HCT116 (cell line): ENCODE measurements around the gene HEPN1. TPM values are rescaled to one million over a fixed set of nuclear protein-coding genes. Genes with fewer than 3 reads are reported as not detected.

Experiments used
- ATAC-seq: fragments of 200-7000 bp; cut with Tn5 transposase; 2 replicates; pipeline ENCODE4 v1.9.1; 2020; ENCODE audit warnings: mild to moderate bottlenecking, moderate library complexity
- BruUV-seq: library from RNA; stranded (reverse); fragments of 400-500 nt; replicated peaks from 2 replicates; lab custom pipeline; 2021; lab: Mats Ljungman, UMichigan
- CTCF ChIA-PET: fragments of 300-600 bp; sonication (Branson Sonifier 250); formaldehyde crosslinking; loops from one replicate; lab custom pipeline; 2021; ENCODE audit warnings: antibody characterized with exemption; lab: Charles Lee
- POLR2A ChIA-PET: fragments of 300-600, 350-600 bp; sonication (Branson Sonifier 250); formaldehyde crosslinking; loops from one replicate; lab custom pipeline; 2021; ENCODE audit warnings: antibody characterized with exemption; lab: Charles Lee
- RAD21 ChIA-PET, 2 experiments: fragments of 300-600 bp; sonication (Branson Sonifier 250); formaldehyde crosslinking; loops; one replicate each; lab custom pipeline; 2023; ENCODE audit warnings: low total read pairs in 2 of 2; ENCODE audit not compliant: uncharacterized antibody in 2 of 2, unreplicated experiment in 2 of 2, low non-redundant PET in 1 of 2; lab: Charles Lee
- DNase-seq: peaks from one replicate; pipeline ENCODE4 v3.0.0-alpha.2; 2010; ENCODE audit warnings: low read depth, low spot score
- H2AFZ ChIP-seq: fragments of 200-600 bp; shearing (Covaris generic), sonication (generic); 2 replicates; pipeline ENCODE4 v1.6.1; 2017; ENCODE audit warnings: low read depth, mixed run types, mixed read lengths, antibody characterized with exemption, low read length; ENCODE audit not compliant: poor library complexity, severe bottlenecking
- H3K27ac ChIP-seq: 2 replicates; pipeline ENCODE4 v1.5.1; 2012; ENCODE audit warnings: low read depth, low read length
- H3K27me3 ChIP-seq: fragments of 200-600 bp; sonication (generic); 2 replicates; pipeline ENCODE4 v1.6.1; 2016; ENCODE audit warnings: mixed run types, low read length, mixed read lengths; ENCODE audit not compliant: insufficient read depth
- H3K36me3 ChIP-seq, 2 experiments: fragments of 200-500 bp in 1 of 2; fragments of 200-600 bp in 1 of 2; sonication (Bioruptor generic) in 1 of 2; sonication (generic) in 1 of 2; 2 replicates each; pipeline versions ENCODE4 v1.5.1 to v1.6.1; 2014 to 2016; ENCODE audit warnings: low read length in 2 of 2, inconsistent platforms in 1 of 2, mixed read lengths in 1 of 2, mixed run types in 1 of 2; ENCODE audit not compliant: insufficient read depth in 2 of 2, control insufficient read depth in 1 of 2
- H3K4me1 ChIP-seq, 2 experiments: fragments of 200-600 bp in 1 of 2; sonication (generic) in 1 of 2; 2 replicates each; pipeline versions ENCODE4 v1.5.1 to v1.6.1; 2012 to 2017; ENCODE audit warnings: low read length in 2 of 2, inconsistent platforms in 1 of 2, mild to moderate bottlenecking in 1 of 2, mixed read lengths in 1 of 2, mixed run types in 1 of 2, moderate library complexity in 1 of 2; ENCODE audit not compliant: insufficient read depth in 2 of 2, control insufficient read depth in 1 of 2
- H3K4me2 ChIP-seq: fragments of 200-600 bp; sonication (generic); 2 replicates; pipeline ENCODE4 v1.6.1; 2017; ENCODE audit warnings: mixed run types, low read length, mixed read lengths
- H3K4me3 ChIP-seq, 2 experiments: fragments of 200-600 bp in 1 of 2; sonication (generic) in 1 of 2; replicated peaks in 1 of 2; 2 replicates each; pipeline ENCODE4 v1.5.1; 2011 to 2016; ENCODE audit warnings: low read length in 2 of 2, control low read depth in 1 of 2, low read depth in 1 of 2, mild to moderate bottlenecking in 1 of 2, mixed read lengths in 1 of 2, mixed run types in 1 of 2
- H3K79me2 ChIP-seq: fragments of 200-600 bp; sonication (generic); 2 replicates; pipeline ENCODE4 v1.6.1; 2017; ENCODE audit warnings: mild to moderate bottlenecking, mixed run types, low read length, moderate library complexity, mixed read lengths; ENCODE audit not compliant: insufficient read depth
- H3K9ac ChIP-seq: fragments of 200-600 bp; sonication (generic); 2 replicates; pipeline ENCODE4 v1.6.1; 2016; ENCODE audit warnings: low read length, mixed read lengths
- H3K9me2 ChIP-seq: fragments of 200-600 bp; sonication (generic), shearing (Covaris generic); 2 replicates; pipeline ENCODE4 v1.6.1; 2017; ENCODE audit warnings: mixed run types, mild to moderate bottlenecking, moderate library complexity; ENCODE audit not compliant: insufficient read depth
- H3K9me3 ChIP-seq, 2 experiments: fragments of 200-500 bp in 1 of 2; fragments of 200-600 bp in 1 of 2; sonication (Bioruptor generic) in 1 of 2; sonication (generic) in 1 of 2; 2 replicates each; pipeline ENCODE4 v1.6.1; 2014 to 2017; ENCODE audit warnings: low read length in 2 of 2, mixed read lengths in 2 of 2, inconsistent platforms in 1 of 2, low read depth in 1 of 2, mild to moderate bottlenecking in 1 of 2, mixed run types in 1 of 2, moderate library complexity in 1 of 2; ENCODE audit not compliant: control insufficient read depth in 1 of 2, insufficient read depth in 1 of 2
- H4K20me1 ChIP-seq: fragments of 200-600 bp; sonication (generic), shearing (Covaris generic); 2 replicates; pipeline ENCODE4 v1.6.1; 2017; ENCODE audit warnings: mixed run types, mild to moderate bottlenecking, moderate library complexity; ENCODE audit not compliant: insufficient read depth
- ATF3 ChIP-seq: IDR thresholded peaks from 2 replicates; pipeline ENCODE4 v1.6.1; 2012
- CBX3 ChIP-seq: IDR thresholded peaks from 2 replicates; pipeline ENCODE4 v1.6.1; 2012; ENCODE audit warnings: low read depth
- CTCF ChIP-seq, 3 experiments: fragments of 200-600 bp in 1 of 3; sonication (generic) in 1 of 3; IDR thresholded peaks in 2 of 3; conservative IDR thresholded peaks in 1 of 3; 2 replicates each; pipeline ENCODE4 v1.5.1; 2012 to 2017; ENCODE audit warnings: low read depth in 2 of 3, low read length in 2 of 3, antibody characterized with exemption in 1 of 3, borderline replicate concordance in 1 of 3, control low read depth in 1 of 3, mild to moderate bottlenecking in 1 of 3, mixed read lengths in 1 of 3, mixed run types in 1 of 3, moderate library complexity in 1 of 3; ENCODE audit not compliant: insufficient read depth in 1 of 3
- POLR2AphosphoS5 ChIP-seq: IDR thresholded peaks from 2 replicates; pipeline ENCODE4 v1.6.1; 2011; ENCODE audit warnings: mild to moderate bottlenecking, low read depth, low read length, moderate library complexity
- SRF ChIP-seq: IDR thresholded peaks from 2 replicates; pipeline ENCODE4 v1.6.1; 2012; ENCODE audit warnings: low read depth
- ZNF274 ChIP-seq: fragments of 200-500 bp; sonication (Bioruptor generic); IDR thresholded peaks from 2 replicates; pipeline ENCODE4 v1.6.1; 2014; ENCODE audit warnings: mild to moderate bottlenecking, low read depth, low read length, inconsistent platforms
- intact Hi-C: fragments of 100-400 bp; cut with micrococcal nuclease; formaldehyde crosslinking; loops from 2 replicates; pipeline ENCODE4 v1.10.0; 2022
- total RNA-seq: library from RNA; stranded (reverse); gene quantifications from one replicate; pipeline ENCODE4 v1.2.1, GENCODE V29; 2021; ENCODE audit not compliant: unreplicated experiment

HEPN1 gene
- total RNA-seq, 1 experiment from 2014 or later = not detected

- TF ChIP-seq CTCF (IDR thresholded peaks at IDR 0.05 in 2 of 3, conservative IDR thresholded peaks at IDR 0.05 in 1 of 3; ENCODE audit: borderline replicate concordance in 1 of 3, insufficient read depth in 1 of 3, low read depth in 2 of 3, low read length in 2 of 3) = no peak
- TF ChIP-seq CBX3 = no peak
Observed at GRCh38 chr11:124877910-124878758, 40.9 kb upstream of the HEPN1 start (continued).

DNA sequence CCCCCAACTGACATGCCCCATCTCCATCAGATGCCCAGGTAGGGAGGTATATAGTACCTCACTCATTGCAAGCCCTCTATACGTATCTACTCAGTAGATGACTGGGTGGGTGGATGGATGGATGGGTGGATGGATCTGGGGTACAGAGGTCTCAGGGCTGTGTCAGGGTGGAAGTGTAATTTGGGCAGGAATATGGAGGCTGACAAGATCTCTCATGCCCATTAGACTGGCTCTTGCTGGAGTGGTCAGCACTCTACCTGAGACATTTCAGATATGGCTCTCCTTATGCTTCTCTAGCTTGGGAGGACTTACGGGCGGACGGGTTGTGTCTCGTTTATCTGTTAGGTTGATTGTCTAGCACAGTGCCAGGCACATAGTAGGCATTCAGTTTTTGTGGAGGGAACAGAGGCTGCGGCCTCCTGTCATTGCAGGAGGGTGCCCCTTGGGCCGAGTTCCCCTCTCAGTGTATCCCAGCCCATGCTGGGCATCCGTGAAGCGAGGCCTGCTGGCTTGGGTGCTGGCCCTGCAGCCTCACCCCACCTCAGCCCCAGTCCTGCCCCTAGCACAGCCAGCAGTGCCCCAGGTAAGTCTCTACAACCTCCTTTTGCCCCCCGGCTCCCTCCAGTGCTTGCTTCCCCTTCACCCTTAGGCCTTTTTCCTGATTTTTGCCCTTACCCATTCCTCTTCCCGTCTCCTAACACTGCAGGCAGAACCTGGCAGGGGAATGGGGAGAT is 40.1 kb upstream of the HEPN1 start:
- ChIA-PET RAD21 (no interaction called here), POLR2A (no interaction called here), CTCF (no interaction called here)
- DNase-seq (no peak), ATAC-seq (no peak)
- Histone ChIP-seq H3K9me3 (no peaks in the 10 kb centered on the region), H3K9ac (no peak overlapping the region), H3K4me3 (no peak overlapping the region), H3K4me1 (peaks cover 12 to 23% of the 10 kb centered on the region in 2 experiments), H3K79me2 (no peaks in the 10 kb centered on the region), H3K9me2 (no peaks in the 10 kb centered on the region), H3K36me3 (no peaks in the 10 kb centered on the region), H4K20me1 (no peaks in the 10 kb centered on the region), H3K27me3 (no peaks in the 10 kb centered on the region), H3K4me2 (no peak overlapping the region), H2AFZ (no peak overlapping the region), H3K27ac (no peak overlapping the region)
- no peak for TF ChIP-seq ATF3
- TF ChIP-seq CBX3 = no peak
- TF ChIP-seq ZNF274 = no peak
- no peak for TF ChIP-seq POLR2AphosphoS5
- TF ChIP-seq SRF = no peak
- intact Hi-C loops = no loop called here
- BruUV-seq = no TSS peak
